BLaER1 (cell line): ENCODE data around the gene SCNN1B.
"Not testable (repeated sequence)": the region's sequence is repeated elsewhere in the genome, so short reads cannot be mapped to it uniquely, and the experiment has no call there.

Source experiments
- H3K27ac ChIP-seq: shearing (Covaris generic); formaldehyde crosslinking; 2 replicates; pipeline ENCODE4 v1.8.1; 2022
- H3K27me3 ChIP-seq: shearing (Covaris generic); formaldehyde crosslinking; 2 replicates; pipeline ENCODE4 v1.8.1; 2022
- H3K36me3 ChIP-seq: shearing (Covaris generic); formaldehyde crosslinking; 2 replicates; pipeline ENCODE4 v1.8.1; 2022
- H3K4me1 ChIP-seq: shearing (Covaris generic); formaldehyde crosslinking; 2 replicates; pipeline ENCODE4 v1.8.1; 2022
- H3K4me2 ChIP-seq: shearing (Covaris generic); formaldehyde crosslinking; 2 replicates; pipeline ENCODE4 v1.8.1; 2022
- H3K4me3 ChIP-seq: shearing (Covaris generic); formaldehyde crosslinking; 2 replicates; pipeline ENCODE4 v1.8.1; 2022
- H3K9ac ChIP-seq: shearing (Covaris generic); formaldehyde crosslinking; 2 replicates; pipeline ENCODE4 v1.8.1; 2022
- H3K9me3 ChIP-seq: shearing (Covaris generic); formaldehyde crosslinking; 2 replicates; pipeline ENCODE4 v1.8.1; 2022
- H4K20me1 ChIP-seq: shearing (Covaris generic); formaldehyde crosslinking; 2 replicates; pipeline ENCODE4 v1.8.1; 2022
- Cebpa-rat ChIP-seq: shearing (Covaris generic); IDR thresholded peaks from 2 replicates; pipeline ENCODE4 v1.8.1; 2022

The SCNN1B gene, protein sequence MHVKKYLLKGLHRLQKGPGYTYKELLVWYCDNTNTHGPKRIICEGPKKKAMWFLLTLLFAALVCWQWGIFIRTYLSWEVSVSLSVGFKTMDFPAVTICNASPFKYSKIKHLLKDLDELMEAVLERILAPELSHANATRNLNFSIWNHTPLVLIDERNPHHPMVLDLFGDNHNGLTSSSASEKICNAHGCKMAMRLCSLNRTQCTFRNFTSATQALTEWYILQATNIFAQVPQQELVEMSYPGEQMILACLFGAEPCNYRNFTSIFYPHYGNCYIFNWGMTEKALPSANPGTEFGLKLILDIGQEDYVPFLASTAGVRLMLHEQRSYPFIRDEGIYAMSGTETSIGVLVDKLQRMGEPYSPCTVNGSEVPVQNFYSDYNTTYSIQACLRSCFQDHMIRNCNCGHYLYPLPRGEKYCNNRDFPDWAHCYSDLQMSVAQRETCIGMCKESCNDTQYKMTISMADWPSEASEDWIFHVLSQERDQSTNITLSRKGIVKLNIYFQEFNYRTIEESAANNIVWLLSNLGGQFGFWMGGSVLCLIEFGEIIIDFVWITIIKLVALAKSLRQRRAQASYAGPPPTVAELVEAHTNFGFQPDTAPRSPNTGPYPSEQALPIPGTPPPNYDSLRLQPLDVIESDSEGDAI

GRCh38 chr16:23302045-23302956 is at the start of gene SCNN1B:
SCNN1B (plus strand) TSS chr16:23302302; CDS start chr16:23348600, 46,298 bp downstream.
- Histone ChIP-seq H3K27ac (no peak within 1 kb of the TSS), H3K9ac (no peak within 1 kb of the TSS), H3K4me3 (no peak within 1 kb of the TSS), H3K4me2 (no peak within 1 kb of the TSS), H4K20me1 (no peaks in the 10 kb centered on the region), H3K36me3 (no peaks in the 10 kb centered on the region), H3K27me3 (peaks cover 19% of the 10 kb centered on the region), H3K9me3 (no peaks in the 10 kb centered on the region), H3K4me1 (no peaks in the 10 kb centered on the region)
- TF ChIP-seq Cebpa-rat = no peak

- Histone ChIP-seq H3K27ac (no peak overlapping the region), H3K9ac (no peak overlapping the region)
These were observed 49.8 kb upstream of the SCNN1B start for GRCh38 chr16:23252310-23252709.

GRCh38 chr16:23253650-23254049 is 48.5 kb upstream of the SCNN1B start:
- not testable (repeated sequence) for H3K4me2 ChIP-seq, H3K4me1 ChIP-seq, H3K27me3 ChIP-seq, H4K20me1 ChIP-seq, H3K4me3 ChIP-seq, H3K9ac ChIP-seq, H3K36me3 ChIP-seq, H3K27ac ChIP-seq
- peaks cover 13% of the 10 kb centered on the region; the same call in 1 of the 2 replicates for H3K9me3 ChIP-seq

More at GRCh38 chr16:23252310-23252709, 49.8 kb upstream of the SCNN1B start:
- H3K36me3 ChIP-seq = no peaks in the 10 kb centered on the region
- no peaks in the 10 kb centered on the region for H4K20me1 ChIP-seq
- no peak overlapping the region for H3K4me2 ChIP-seq
- H3K27me3 ChIP-seq = no peaks in the 10 kb centered on the region
- no peak for TF ChIP-seq Cebpa-rat
- H3K9me3 ChIP-seq = peaks cover 13% of the 10 kb centered on the region; the same call in 1 of the 2 replicates
- H3K4me1 ChIP-seq = no peaks in the 10 kb centered on the region
- H3K4me3 ChIP-seq = no peak overlapping the region

GRCh38 chr16:23254338-23254737 is 47.8 kb upstream of the SCNN1B start:
- no peak for TF ChIP-seq Cebpa-rat
- H3K36me3 ChIP-seq = no peaks in the 10 kb centered on the region
- no peak overlapping the region for H3K9ac ChIP-seq
- H3K27me3 ChIP-seq = no peaks in the 10 kb centered on the region
- H3K9me3 ChIP-seq = peaks cover 11% of the 10 kb centered on the region; the same call in 1 of the 2 replicates
- H3K4me1 ChIP-seq = no peaks in the 10 kb centered on the region
- no peak overlapping the region for H3K27ac ChIP-seq
- no peak overlapping the region for H3K4me2 ChIP-seq
- H3K4me3 ChIP-seq = no peak overlapping the region
- no peaks in the 10 kb centered on the region for H4K20me1 ChIP-seq

DNA sequence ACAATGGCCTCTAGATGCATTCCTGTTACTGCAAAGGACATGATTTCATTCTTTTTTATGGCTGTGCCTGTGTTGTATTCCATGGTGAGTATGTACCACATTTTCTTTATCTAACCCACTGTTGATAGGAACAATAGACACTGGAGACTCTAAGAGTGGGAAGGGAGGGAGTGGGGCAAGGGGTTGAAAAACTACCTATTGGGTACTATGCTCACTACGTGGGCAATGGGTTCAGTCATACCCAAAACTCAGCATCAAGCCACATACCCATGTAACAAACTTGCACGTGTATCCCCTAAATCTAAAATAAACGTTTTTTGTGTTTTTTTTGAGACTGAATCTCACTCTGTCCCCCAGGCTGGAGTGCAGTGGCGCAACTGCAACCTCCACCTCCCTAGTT is 47.1 kb upstream of the SCNN1B start:
- TF ChIP-seq Cebpa-rat = no peak
- Histone ChIP-seq H3K9me3 (peaks cover 9% of the 10 kb centered on the region; the same call in 1 of the 2 replicates), H4K20me1 (no peaks in the 10 kb centered on the region), H3K4me2 (no peak overlapping the region), H3K4me1 (no peaks in the 10 kb centered on the region), H3K4me3 (no peak overlapping the region), H3K27me3 (no peaks in the 10 kb centered on the region), H3K9ac (no peak overlapping the region), H3K36me3 (no peaks in the 10 kb centered on the region), H3K27ac (no peak overlapping the region)

GRCh38 chr16:23256440-23256839 is 45.7 kb upstream of the SCNN1B start:
- Histone ChIP-seq H3K27me3 (no peaks in the 10 kb centered on the region), H4K20me1 (no peaks in the 10 kb centered on the region), H3K9ac (no peak overlapping the region), H3K36me3 (no peaks in the 10 kb centered on the region), H3K4me1 (no peaks in the 10 kb centered on the region), H3K4me3 (no peak overlapping the region), H3K27ac (no peak overlapping the region), H3K4me2 (no peak overlapping the region), H3K9me3 (0 out of 2 replicates have a peak, but pooled peaks cover 3% of the 10 kb centered on the region)
- TF ChIP-seq Cebpa-rat = no peak

- Histone ChIP-seq H3K4me2 (no peak overlapping the region), H3K27me3 (no peaks in the 10 kb centered on the region), H3K4me1 (no peaks in the 10 kb centered on the region), H4K20me1 (no peaks in the 10 kb centered on the region), H3K4me3 (no peak overlapping the region), H3K9me3 (0 out of 2 replicates have a peak, but pooled peaks cover 3% of the 10 kb centered on the region), H3K27ac (no peak overlapping the region), H3K9ac (no peak overlapping the region), H3K36me3 (no peaks in the 10 kb centered on the region)
- TF ChIP-seq Cebpa-rat = no peak
These were observed 44.4 kb upstream of the SCNN1B start for GRCh38 chr16:23257682-23258081.

- TF ChIP-seq Cebpa-rat = no peak
- no peak overlapping the region for H3K9ac ChIP-seq
- no peaks in the 10 kb centered on the region for H3K27me3 ChIP-seq
- H3K9me3 ChIP-seq = 0 out of 2 replicates have a peak, but pooled peaks cover 3% of the 10 kb centered on the region
- no peak overlapping the region for H3K4me2 ChIP-seq
- H3K27ac ChIP-seq = no peak overlapping the region
- no peak overlapping the region for H3K4me3 ChIP-seq
- H4K20me1 ChIP-seq = no peaks in the 10 kb centered on the region
- H3K36me3 ChIP-seq = no peaks in the 10 kb centered on the region
- H3K4me1 ChIP-seq = no peaks in the 10 kb centered on the region
These were observed 43.2 kb upstream of the SCNN1B start for GRCh38 chr16:23258919-23259237.

DNA sequence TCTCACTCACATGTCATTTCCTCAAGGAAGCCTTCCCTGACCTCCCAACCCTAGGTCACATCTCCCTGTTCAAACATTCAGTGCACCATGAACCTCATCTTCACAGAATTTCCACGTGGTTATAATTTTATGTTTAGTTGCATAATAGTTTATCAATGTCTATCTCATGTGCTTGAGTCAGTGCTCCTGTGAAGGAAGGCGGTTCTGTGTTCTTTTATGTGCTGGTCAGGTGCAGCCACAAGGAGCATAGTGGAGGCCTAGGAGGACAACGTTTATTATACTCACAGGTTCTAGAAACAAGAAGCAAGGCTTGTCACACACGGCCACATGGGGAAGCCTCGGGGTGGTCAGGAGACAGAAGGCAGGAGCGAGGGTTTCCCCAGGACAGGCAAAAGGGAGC is 34.5 kb upstream of the SCNN1B start:
- Histone ChIP-seq H3K4me2 (no peak overlapping the region), H3K36me3 (no peaks in the 10 kb centered on the region), H3K4me3 (no peak overlapping the region), H4K20me1 (no peaks in the 10 kb centered on the region), H3K4me1 (no peaks in the 10 kb centered on the region), H3K27ac (no peak overlapping the region), H3K27me3 (no peaks in the 10 kb centered on the region), H3K9ac (no peak overlapping the region), H3K9me3 (0 out of 2 replicates have a peak, but pooled peaks cover 6% of the 10 kb centered on the region)
- no peak for TF ChIP-seq Cebpa-rat
